Measurements from ENCODE around the gene NCSTN.

DNA sequence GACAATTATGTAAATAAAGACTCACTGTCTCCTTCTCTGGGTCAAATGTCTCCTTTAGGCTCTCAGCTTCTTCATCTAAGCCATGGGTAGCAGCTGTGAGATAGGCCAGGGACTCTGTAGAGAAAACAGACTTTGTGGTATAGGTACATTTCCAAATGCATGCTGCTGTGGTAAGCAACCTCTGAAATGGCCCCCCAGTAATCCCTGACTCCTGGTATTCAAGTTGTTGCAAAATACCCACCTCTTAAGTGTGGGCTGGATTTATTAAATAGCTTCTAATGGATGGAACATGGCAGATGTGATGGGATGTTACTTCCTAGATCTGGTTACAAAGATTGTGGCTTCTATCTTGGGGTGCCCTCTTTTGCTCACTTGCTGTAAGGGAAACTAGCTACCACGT, 47.1 kb upstream of the NCSTN start:
- TF ChIP-seq CTCF (IDR thresholded peaks at IDR 0.05) (no peak), POLR2A (IDR thresholded peaks at IDR 0.05; ENCODE audit: low read depth) (no peak)

All from esophagus muscularis mucosa (tissue), 3 donors.